ENCODE results near the gene PRIM2.
"Not testable (repeated sequence)": the region's sequence is repeated elsewhere in the genome, so short reads cannot be mapped to it uniquely, and the experiment has no call there.

The PRIM2 gene

GRCh38 chr6:57310817-57311157 lies 6.6 kb upstream of the PRIM2 start:
- no peak for TF ChIP-seq CTCF (IDR thresholded peaks at IDR 0.05; ENCODE audit: insufficient read depth, low read depth, low read length, missing control alignments)
- no peak for DNase-seq (ENCODE audit: low read depth)
- no peak overlapping the region for H3K4me3 ChIP-seq (ENCODE audit: low read length)

GRCh38 chr6:57311300-57312003 lies 6.0 kb upstream of the PRIM2 start:
- DNase-seq (ENCODE audit: low read depth); H3K4me3 ChIP-seq (ENCODE audit: low read length): not testable (repeated sequence)

GRCh38 chr6:57312004-57312345 lies 5.5 kb upstream of the PRIM2 start:
- no peak for DNase-seq (ENCODE audit: low read depth)
- TF ChIP-seq CTCF (IDR thresholded peaks at IDR 0.05; ENCODE audit: insufficient read depth, low read depth, low read length, missing control alignments): no peak
- no peak overlapping the region for H3K4me3 ChIP-seq (ENCODE audit: low read length)

- no peak for DNase-seq (ENCODE audit: low read depth)
- no peak overlapping the region for H3K4me3 ChIP-seq (ENCODE audit: low read length)
- TF ChIP-seq CTCF (IDR thresholded peaks at IDR 0.05; ENCODE audit: insufficient read depth, low read depth, low read length, missing control alignments): no peak
These were observed 4.4 kb upstream of the PRIM2 start for GRCh38 chr6:57313009-57313408.

- H3K4me3 ChIP-seq (ENCODE audit: low read length): no peak overlapping the region
- DNase-seq (ENCODE audit: low read depth): peak; percentile 94
- no peak for TF ChIP-seq CTCF (IDR thresholded peaks at IDR 0.05; ENCODE audit: insufficient read depth, low read depth, low read length, missing control alignments)
These were observed 3.5 kb upstream of the PRIM2 start for GRCh38 chr6:57313711-57314471.

- no peak overlapping the region for H3K4me3 ChIP-seq (ENCODE audit: low read length)
- no peak for DNase-seq (ENCODE audit: low read depth)
- no peak for TF ChIP-seq CTCF (IDR thresholded peaks at IDR 0.05; ENCODE audit: insufficient read depth, low read depth, low read length, missing control alignments)
These were observed 2.3 kb upstream of the PRIM2 start for GRCh38 chr6:57315111-57315510.

- no peak for DNase-seq (ENCODE audit: low read depth)
- TF ChIP-seq CTCF (IDR thresholded peaks at IDR 0.05; ENCODE audit: insufficient read depth, low read depth, low read length, missing control alignments): no peak
- H3K4me3 ChIP-seq (ENCODE audit: low read length): no peak overlapping the region
These were observed 1.6 kb upstream of the PRIM2 start for GRCh38 chr6:57315851-57316250.
